ENCODE measurements around the gene ZFR.
A peak's percentile ranks its signal among the peaks of the same experiment; 100 is the strongest.
"Not testable (repeated sequence)": the region's sequence is repeated elsewhere in the genome, so short reads cannot be mapped to it uniquely, and the experiment has no call there.

Gene ZFR
- total RNA-seq = 194 to 198 reads per million in 2 donors

- peak; percentile 89 for DNase-seq
Measured at GRCh38 chr5:32444431-32445286, at the start of gene ZFR. ZFR (minus strand) TSS chr5:32444740; CDS start chr5:32444658, 82 bp downstream.

DNA sequence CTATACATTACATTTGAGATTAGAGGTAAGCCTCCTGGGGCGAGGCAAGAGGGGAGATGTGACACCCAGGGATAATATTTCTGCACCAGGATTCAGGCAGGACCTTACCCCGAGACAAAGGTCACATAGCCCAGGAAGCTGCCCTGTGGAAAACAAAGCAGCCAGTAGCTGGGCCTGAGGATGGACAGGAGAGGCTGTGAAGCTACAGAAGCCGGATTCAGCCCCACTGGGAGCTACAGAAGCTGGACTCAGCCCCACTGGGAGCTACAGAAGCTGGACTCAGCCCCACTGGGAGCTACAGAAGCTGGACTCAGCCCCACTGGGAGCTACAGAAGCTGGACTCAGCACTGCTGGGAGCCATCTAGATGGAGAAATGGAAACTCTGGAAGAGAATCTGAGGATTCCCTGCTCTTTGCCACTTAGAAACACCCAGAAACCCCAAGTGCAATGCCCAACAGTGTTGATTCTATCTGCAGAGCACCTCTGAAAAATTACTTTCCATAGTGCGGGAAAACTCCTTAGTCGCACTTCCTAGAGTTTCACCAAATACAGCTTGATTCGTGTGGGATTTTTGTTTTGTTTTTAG lies 46.5 kb upstream of the ZFR start:
- DNase-seq = no peak

DNA sequence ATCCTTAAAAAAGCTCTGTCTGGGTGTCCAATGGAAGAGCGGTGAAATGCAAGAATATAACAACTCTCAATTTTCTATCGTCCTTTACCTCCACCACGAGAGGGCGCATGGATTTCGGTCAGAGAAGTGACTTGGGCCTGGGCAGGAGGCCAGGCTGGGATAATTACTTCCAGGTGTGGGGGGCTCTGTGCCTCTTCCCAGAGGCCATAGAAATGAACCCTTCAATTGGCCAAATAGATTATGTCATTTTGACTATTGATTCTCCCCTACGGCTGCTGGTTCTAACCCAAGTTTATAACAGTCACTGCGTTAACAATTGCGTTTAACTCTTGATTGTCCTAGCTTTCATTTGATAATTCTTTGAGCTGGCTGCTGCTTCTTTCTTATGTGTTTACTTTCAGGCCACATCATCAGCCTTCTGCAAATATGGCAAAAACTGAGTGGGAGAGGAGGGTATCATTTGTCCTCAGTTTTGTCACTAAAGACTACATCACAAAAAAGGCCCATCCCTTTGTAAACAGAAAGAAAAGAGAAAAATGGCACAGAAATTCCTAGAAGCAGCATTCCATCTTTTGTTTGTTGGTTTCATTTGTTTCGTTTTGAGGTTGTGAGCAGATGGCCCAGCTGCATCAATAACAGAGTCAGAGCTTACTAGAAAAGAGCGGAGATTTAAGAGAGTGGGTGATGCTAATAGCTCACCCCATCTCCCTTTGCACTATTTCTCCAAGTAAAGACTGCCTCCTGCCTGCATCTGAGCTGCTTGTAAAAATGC lies 45.4 kb upstream of the ZFR start:
- DNase-seq = no peak

GRCh38 chr5:32487424-32487823 lies 42.9 kb upstream of the ZFR start:
- DNase-seq = no peak

GRCh38 chr5:32487008-32487407 lies 42.5 kb upstream of the ZFR start:
- DNase-seq = no peak

DNA sequence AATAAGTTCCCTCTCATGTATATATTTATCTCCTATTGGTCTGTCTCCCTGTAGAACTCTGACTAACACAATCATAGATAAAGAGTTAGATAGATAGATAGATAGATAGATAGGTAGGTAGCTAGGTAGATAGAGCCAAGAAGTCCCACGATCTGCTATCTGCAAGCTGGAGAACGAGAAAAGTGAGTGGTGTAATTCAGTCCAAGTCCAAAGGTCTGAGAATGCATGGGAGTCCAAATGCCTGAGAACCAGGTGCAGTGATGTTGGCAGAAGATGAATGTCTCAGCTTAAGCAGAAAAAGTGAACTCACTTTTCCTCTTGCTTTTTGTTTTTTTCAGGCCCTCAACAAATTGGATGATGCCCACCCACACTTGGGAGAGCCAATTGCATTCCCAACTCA lies 37.7 kb upstream of the ZFR start:
- no peak for DNase-seq

DNA sequence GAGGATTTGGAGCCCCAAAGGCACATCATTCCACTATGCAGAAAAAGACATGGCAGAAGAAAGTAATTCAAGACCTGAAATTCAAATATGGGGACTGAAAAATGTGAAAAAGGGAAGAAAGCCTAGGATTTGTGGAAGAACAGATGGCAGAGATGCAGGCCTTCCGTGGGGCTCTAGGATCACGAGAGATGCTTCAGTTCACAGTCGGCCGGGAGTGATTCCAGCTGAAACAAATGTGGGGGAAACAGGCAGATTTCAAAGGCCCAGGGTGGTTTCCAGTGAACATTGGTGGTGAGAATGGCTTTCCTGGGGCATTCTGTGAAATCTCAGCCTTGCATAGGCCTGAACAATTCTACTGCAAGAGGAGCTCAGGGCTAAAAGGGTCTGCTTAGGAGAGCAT lies 34.6 kb upstream of the ZFR start:
- DNase-seq = no peak

GRCh38 chr5:32476891-32477290 lies 32.4 kb upstream of the ZFR start:
- no peak for DNase-seq

DNA sequence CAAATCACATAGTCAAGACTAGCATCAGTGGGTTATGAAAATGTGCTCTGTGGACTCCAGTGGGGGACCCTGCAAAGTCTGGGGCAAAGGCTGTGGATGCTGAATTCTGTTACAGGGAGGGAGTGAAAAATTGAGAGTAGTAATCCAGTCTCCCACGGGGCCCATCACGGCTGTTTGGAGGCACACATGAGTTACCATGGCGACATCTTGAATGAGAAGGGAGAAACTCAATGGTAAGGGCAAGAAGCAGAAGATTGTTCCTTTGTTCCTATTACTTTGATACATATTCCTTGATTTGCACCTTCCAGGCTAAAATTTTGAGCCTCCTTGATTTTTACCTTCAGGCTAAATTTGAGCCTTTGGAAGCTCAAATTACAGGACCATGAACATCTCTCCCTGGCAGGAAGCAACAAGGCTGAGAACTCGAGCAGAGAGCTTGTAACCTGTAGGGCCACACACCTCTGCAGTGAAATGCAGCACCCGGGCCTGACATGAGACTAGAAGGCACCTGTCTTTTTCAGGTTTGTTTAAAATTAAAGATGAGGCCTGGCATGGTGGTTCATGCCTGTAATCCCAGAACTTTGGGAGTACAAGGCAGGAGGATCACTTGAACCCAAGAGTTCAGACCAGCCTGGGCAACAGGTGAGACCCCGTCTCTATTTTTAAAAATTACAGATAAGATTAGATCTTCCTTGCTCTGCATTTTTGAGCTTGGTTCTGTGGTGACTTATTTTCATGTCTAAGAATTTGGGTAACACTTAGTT lies 31.0 kb upstream of the ZFR start:
- no peak for DNase-seq

GRCh38 chr5:32474209-32474854 lies 29.8 kb upstream of the ZFR start:
- no peak for DNase-seq

DNA sequence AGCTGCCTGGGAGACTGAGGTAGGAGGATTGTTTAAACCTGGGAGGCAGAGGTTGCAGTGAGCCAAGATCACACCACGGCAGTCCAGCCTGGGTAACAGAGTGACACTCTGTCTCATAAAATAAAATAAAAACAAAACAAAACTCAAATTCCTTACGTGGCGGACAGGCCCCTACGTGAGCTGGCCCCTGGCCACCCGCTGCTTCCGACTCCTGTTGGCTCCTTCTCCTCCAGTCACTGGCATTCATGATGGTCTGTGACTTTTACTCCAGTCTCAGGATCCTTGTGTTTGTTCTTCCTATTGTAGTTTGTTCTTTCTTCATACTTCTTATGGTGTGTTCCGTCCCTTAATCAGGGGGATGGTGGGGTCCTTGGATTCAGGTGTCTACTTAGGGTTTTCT lies 28.5 kb upstream of the ZFR start:
- DNase-seq = no peak

GRCh38 chr5:32471784-32472183 lies 27.2 kb upstream of the ZFR start:
- DNase-seq = no peak

GRCh38 chr5:32465076-32465475 lies 20.5 kb upstream of the ZFR start:
- DNase-seq = no peak

DNA sequence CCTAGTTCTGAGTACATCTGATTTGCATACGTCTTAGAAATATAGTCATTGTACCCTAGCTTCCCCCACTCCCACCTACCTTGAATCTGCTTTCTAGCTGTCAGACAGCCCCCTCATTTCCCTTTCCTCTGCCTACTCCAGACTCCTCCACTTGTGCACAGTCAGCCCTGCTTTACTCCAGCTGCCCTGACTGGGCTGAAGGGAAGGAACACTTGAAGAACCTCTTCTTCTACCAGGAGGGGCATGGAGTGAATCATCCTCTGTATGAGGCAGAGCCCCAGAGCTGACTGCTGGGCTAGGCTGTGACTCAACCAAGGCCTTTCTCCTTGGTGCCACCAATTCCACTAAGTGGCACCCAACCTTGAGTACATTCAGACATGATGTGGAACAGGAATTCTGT lies 18.1 kb upstream of the ZFR start:
- no peak for DNase-seq

GRCh38 chr5:32461441-32462120 lies 17.0 kb upstream of the ZFR start:
- DNase-seq = no peak

DNA sequence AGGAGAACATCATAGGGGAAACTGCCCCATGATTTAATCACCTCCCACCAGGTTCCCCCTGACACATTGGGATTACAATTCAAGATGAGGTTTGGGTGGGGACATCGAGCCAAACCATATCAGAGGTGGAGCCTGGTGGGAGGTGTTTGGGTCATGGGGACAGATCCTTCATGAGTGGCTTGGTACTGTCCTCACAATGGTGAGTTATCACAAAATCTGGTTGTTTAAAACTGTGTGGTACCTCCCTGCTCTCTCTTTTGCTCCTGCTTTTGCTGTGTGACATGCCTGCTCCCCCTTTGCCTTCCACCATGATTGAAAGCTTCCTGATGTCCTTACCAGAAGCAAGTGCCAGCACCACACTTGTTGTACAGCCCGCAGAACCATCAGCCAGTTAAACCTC lies 16.2 kb upstream of the ZFR start:
- DNase-seq = no peak

GRCh38 chr5:32458880-32459495 lies 14.4 kb upstream of the ZFR start:
- no peak for DNase-seq

DNA sequence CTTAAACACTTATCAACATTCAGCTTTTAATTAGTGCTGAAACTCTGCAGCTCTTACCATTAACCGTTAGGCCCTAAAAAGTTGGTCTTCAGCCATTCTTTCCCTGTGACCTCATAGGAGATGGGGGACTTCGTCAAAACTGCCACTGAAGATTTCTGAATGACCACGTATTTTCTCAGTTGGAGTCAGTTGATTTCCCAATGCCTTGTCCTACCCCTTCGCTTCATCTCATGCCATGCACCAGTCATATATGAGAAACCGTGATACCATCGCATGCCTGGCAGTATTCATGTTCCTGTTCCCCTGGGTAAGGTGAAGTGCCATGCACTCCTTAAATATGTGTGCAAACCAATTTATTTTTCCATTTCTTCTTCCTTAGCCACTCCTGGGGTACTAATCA lies 10.8 kb upstream of the ZFR start:
- DNase-seq = no peak

DNA sequence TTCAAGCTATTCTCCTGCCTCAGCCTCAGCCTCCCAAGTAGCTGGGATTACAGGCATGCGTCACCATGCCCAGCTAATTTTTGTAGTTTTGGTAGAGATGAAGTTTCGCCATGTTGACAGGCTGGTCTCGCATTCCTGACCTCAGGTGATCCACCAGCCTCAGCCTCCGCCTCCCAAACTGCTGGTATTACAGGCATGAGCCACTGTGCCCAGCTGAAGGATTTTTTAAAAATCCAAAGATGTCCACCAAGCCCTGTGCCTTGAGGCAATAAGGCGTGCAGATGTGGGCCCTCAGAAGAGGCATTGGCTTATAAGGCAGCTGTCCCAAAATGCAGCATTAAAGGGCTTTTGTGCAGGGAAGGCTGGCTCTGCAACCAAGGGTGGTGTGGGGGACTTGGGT lies 10.3 kb upstream of the ZFR start:
- no peak for DNase-seq

DNA sequence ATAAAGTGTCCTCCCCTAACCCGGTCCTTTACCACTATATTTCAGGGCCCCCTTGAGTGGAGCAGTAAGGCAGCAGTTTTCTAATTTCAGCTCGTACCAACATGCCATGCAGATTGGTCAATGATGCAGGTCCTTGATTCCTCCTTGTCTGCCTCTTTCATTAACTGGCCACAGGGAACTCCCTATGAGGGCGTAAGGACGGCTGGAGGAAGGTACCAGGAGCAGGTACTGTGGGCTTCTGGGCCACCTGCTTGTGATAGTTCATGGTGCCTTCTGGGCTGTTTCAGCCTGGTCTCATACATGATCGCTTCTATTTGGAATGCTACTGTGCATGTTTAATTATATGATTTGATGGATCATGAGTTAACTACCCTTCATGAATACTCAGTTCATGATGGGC lies 9.4 kb upstream of the ZFR start:
- DNase-seq = no peak

DNA sequence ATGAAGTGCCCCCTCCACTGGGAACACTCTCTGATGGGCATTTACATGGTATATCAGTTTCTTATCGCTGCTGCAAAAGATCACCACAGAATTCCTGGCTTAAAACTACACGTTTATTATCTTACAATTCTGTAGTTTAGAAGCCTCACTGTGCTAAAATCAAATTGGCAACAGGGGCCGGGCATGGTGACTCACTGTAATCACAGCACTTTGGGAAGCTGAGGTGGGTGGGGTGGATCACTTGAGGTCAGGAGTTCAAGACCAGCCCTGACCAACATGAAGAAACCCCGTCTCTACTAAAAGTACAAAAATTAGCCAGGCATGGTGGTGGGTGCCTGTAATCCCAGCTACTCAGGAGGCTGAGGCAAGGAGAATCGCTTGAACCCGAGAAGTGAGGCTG lies 7.8 kb upstream of the ZFR start:
- not testable (repeated sequence) for DNase-seq
